Panc1 (cell line): Measurements from ENCODE around the gene AGTR1.

Experiments
- TCF7L2 ChIP-seq: IDR thresholded peaks from 2 replicates; pipeline ENCODE4 v1.6.1; 2011; ENCODE audit warnings: mild to moderate bottlenecking, low read depth, low read length, inconsistent platforms
- TF ChIP-seq, protein P1 (sequence below): fragments of 450-650 bp; IDR thresholded peaks from 2 replicates; pipeline ENCODE4 v1.5.1; 2017; ENCODE audit warnings: mild to moderate bottlenecking

DNA sequence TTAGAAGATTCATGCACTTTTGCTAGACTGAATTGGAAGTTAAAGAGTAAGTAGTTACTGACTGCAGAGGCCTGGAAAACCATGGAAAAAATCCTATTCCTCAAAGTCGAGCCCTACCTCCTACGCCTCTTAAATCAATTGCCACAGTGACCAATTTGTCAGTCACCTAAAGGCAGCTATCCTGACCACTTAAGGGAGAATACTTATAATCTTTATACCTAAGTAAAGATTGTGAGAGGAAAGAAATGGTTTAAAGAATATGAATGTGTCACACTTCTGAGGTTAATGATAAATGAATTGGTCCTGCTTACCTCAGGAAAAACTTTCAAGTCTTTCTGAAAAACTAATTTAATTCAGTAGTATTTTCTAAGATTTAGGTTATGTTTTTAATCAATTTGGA lies 42.6 kb downstream of the AGTR1 start:
- TF ChIP-seq, protein P1, sequence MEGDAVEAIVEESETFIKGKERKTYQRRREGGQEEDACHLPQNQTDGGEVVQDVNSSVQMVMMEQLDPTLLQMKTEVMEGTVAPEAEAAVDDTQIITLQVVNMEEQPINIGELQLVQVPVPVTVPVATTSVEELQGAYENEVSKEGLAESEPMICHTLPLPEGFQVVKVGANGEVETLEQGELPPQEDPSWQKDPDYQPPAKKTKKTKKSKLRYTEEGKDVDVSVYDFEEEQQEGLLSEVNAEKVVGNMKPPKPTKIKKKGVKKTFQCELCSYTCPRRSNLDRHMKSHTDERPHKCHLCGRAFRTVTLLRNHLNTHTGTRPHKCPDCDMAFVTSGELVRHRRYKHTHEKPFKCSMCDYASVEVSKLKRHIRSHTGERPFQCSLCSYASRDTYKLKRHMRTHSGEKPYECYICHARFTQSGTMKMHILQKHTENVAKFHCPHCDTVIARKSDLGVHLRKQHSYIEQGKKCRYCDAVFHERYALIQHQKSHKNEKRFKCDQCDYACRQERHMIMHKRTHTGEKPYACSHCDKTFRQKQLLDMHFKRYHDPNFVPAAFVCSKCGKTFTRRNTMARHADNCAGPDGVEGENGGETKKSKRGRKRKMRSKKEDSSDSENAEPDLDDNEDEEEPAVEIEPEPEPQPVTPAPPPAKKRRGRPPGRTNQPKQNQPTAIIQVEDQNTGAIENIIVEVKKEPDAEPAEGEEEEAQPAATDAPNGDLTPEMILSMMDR = no peak
- no peak for TF ChIP-seq TCF7L2
